Stimulated activated CD4-positive, alpha-beta T cell treated with anti-CD3 and anti-CD28 coated beads, Interleukin-4, amount 100 ng/mL, for 24 hours (primary cell): ENCODE data around the gene SDHD.
A peak's percentile ranks its signal among the peaks of the same experiment; 100 is the strongest.
"Not testable (repeated sequence)": the region's sequence is repeated elsewhere in the genome, so short reads cannot be mapped to it uniquely, and the experiment has no call there.

Source experiments
- DNase-seq: peaks from one replicate; pipeline ENCODE4 v3.0.0-alpha.2; 2020

SDHD gene

DNA sequence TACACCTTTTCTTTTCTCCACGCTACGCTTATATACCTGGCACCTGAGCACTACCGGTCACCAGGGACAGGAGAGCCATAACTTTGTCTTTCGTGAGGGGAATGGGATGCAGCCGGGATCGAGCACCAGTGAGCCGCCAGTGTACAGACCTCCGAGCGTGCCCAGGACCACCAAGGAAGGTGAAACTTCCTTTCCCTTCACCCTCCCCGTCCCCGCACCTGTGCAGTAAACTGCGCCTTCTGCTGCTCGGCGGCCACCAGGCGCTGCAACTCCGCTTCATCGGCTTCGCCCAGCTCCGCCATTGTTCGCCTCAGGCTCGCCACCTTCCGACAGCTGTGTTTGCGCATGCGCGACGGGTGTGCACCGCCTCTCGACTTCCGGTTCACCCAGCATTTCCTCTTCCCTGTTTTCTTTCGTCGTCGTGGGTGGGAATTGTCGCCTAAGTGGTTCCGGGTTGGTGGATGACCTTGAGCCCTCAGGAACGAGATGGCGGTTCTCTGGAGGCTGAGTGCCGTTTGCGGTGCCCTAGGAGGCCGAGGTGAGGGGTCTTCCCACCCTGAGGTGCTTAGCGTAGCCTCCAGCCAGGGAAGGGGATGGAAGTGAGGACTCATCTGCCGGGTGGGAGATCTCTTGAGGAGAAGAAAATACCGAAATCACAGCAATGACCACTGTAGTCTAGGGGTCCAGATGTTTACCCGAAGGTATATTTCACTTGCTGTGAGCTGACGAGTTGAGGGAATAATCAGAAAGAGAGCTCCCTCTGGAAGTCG is at the start of gene SDHD, which contains the start of gene TIMM8B:
Gene SDHD, plus strand, starts transcription at position 452 of the 770 bp plus-strand sequence. Its CDS starts 35 bp downstream, at position 487.
Gene TIMM8B, minus strand, starts transcription at position 335 of the 770 bp plus-strand sequence. Its CDS starts 33 bp downstream, at position 302.
- peak; percentile 97 for DNase-seq

DNA sequence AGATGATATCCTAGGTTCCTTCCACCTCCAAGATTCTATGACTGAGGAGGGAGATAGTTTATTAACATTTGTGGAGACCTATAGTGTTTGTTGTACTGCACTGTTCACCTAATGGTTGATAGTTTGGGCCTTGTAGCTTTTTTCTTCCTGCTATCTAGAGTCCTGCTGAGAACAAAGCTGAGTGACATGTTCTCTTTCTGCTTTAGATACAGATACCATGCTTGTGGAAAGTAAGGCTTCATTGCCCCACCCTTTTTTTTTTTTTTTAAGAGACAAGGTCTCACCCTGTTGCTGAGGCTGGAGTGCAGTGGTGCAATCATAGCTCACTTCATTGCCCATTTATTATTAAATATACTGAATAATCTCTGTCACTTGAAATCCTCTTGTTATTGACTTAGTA is 49.1 kb upstream of the SDHD start:
- DNase-seq, result no peak

DNA sequence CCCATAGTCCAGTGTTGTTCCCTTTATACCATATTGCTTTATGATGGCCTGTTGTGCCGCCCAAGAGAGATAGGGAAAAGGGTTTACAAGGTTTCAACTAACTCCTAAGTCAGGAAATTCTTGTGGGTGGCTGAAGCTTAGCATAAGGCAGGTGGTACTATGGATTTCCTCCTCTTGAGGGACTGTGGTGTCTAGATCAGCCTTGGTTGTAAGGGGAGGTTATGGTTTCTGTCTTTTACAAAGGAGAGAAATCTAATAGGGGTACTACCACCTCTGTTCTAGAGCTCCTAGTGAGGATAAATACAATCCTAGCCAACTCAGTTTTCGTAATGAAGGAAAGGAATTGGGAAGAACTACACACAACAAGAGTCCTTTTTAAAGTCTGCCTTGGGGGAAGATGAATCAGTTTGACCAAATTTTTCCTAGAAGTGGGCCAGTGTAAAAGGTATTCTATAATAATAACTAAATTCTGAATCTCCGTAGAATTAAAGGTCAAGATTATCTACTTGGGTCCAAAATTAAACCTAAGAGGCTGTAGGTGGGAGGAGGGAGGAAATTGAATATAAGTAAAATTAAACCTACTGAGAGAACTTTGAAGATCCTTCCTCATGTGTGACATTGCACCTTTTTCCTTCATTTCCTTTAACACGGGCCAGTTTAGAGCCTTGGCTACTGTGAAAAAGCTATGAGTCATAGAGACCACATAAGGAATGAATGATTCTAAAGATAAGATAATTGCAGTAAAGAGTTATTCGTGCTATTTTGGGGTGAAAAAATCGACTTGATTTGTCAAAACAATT is 44.3 kb upstream of the SDHD start:
- DNase-seq, result no peak

DNA sequence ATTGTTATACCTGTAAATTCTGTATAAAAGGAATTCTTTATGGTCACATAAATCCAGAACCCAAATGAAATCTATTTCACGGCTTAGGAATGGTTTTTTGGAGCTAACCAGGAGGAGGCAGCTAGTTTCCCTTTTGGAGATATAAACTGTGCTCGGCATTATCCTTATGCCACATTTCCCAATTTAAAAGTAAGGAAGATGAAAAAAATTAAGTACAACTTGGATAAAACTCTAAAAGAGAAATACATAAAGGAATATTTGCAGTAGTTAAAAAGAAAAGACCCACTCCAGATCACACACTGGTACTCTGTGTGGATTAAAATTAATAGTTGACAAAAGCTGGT is 43.7 kb upstream of the SDHD start:
- DNase-seq, result no peak

DNA sequence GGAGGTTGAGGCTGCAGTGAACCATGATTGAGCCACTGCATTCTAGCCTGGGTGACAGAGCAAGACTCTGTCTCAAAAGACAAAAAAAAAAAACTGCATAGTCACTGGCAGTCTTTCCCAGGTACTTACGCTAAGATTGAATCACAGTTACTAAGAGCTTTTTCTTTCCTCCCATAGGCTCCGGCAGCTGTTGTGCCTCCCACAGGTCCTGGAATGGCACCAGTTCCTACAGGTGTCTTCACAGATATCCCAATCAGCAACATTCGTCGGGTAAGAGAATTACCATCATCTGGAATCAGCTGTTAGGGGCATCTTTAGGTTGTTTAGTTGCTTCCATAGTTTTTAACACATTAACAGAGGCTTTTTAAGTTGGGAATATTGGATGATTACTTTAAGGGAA is 41.7 kb upstream of the SDHD start:
- no peak for DNase-seq

DNA sequence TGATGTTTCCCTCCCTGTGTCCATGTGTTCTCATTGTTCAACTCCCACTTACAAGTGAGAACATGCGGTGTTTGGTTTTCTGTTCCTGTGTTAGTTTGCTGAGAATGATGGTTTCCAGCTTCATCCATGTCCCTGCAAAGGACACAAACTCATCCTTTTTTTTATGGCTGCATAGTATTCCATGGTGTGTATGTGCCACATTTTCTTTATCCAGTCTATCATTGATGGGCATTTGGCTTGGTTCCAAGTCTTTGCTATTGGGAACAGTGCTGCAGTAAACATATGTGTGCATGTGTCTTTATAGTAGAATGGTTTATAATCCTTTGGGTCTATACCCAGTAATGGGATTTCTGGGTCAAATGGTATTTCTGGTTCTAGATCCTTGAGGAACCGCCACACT is 40.0 kb upstream of the SDHD start:
- not testable (repeated sequence) for DNase-seq

DNA sequence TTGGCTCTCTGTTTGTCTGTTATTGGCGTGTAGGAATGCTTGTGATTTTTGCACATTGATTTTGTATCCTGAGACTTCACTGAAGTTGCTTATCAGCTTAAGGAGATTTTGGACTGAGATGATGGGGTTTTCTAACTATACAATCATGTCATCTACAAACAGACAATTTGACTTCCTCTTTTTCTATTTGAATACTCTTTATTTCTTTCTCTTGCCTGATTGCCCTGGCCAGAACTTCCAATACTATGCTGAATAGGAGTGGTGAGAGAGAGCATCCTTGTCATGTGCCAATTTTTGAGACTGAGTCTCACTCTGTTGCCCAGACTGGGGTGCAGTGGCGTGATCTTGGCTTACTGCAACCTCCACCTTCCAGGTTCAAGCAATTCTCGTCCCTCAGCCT is 38.4 kb upstream of the SDHD start:
- not testable (repeated sequence) for DNase-seq

DNA sequence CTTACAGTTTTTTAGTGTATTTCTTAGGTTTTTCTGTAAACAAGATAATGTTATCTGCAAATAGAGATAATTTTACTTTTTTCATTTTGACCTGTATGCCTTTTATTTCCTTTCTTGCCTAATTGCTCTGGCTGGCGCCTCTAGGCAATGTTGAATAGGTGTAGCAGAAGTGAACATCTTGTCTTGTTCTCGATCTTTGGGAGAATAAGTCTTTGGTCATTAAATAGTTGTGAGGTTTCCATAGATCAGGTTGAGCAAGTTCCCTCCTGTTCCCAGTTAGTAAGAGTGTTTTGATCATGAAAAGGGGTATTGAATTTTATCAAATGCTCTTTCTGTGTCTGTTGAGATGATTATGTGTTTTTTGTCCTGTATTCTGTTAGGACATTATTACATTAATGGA is 36.9 kb upstream of the SDHD start:
- DNase-seq, result no peak

DNA sequence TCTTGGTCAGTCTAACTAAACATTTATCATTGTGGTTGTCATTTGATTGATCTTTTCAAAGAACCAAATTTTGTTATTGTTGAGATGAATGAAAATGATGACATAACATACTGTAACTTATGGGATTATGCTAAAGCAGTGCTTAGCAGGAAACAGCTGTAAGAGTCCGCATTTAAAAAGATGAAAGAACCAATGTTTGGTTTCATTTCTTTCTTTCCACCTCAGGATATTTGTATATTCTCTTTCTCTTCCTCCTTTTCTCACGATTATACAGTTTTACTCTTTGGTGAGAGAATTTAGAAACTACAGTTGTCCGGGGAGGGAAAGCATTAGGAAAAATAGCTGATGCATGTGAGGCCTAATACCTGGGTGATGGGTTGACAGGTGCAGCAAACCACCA is 36.0 kb upstream of the SDHD start:
- no peak for DNase-seq

DNA sequence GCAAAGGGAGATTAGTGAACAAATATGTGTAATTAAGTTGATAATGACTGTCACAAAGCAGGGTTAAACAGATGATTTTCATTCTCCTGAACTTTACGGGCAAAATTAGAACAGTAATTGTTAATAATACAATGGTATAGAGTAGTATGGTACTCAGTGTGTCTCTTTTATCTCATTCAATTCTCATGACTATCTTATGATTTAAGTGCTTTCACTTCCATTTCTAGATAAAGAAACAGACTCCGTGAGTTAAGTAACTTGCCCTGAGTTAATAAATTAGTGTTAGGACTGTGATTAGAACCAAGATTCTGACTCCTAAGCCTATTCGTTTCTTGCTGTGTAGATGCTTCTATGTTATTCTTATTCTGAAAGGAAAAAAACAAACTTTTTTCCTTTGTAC is 34.9 kb upstream of the SDHD start:
- no peak for DNase-seq

DNA sequence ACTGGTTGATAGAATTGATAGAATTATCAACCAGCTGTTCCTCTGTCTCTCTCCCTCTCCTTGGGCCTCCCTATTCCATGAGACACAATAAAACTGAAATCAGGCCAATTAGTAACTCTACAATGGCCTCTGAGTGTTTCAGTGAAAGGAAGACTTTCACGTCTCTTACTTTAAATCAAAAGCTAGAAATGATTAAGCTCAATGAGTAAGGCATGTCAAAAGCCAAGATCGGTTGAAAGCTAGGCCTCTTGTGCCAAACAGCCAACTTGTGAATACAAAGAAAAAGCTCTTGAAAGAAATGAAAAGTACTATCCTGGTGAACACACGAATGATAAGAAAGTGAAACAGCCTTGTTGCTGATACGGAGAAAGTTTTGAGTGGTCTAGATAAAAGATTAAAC is 29.5 kb upstream of the SDHD start:
- DNase-seq, result no peak

DNA sequence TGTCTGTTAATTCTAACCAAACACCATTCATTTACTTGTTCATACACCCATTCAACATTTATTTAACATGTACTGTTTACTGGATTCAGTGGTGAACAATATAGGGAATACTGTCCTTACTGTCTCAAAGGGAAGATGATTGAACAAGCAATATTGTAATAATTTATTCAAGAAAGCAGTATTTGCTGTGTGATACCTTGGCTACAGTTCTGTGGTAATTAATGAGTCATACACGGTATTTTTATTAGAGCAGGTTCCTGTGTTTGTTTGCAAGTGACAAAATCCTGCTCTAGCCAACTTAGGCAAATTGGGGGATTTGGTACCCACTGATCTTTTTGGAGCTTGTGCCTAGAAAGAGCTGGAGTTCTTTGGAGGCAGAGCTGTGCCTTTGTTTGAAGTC is 28.6 kb upstream of the SDHD start:
- no peak for DNase-seq

DNA sequence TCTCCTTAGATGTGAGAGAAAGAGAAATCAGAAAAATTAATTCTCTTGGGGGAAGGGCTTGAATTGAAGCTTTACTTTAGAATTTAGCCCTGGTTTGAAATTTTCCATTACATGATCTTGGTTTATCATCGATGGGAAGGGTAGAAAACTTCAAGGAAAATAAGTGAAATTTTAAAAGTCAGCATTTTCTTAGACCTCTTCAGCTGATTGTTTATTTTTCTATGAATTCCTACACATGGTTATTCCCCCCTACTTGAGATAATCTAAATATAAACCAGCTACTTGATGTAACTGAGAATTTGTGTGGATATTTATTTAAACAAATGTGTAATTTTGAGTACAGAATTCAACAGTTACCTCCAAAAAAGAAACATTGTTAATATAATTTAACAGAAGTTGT is 23.8 kb upstream of the SDHD start:
- DNase-seq, result no peak

DNA sequence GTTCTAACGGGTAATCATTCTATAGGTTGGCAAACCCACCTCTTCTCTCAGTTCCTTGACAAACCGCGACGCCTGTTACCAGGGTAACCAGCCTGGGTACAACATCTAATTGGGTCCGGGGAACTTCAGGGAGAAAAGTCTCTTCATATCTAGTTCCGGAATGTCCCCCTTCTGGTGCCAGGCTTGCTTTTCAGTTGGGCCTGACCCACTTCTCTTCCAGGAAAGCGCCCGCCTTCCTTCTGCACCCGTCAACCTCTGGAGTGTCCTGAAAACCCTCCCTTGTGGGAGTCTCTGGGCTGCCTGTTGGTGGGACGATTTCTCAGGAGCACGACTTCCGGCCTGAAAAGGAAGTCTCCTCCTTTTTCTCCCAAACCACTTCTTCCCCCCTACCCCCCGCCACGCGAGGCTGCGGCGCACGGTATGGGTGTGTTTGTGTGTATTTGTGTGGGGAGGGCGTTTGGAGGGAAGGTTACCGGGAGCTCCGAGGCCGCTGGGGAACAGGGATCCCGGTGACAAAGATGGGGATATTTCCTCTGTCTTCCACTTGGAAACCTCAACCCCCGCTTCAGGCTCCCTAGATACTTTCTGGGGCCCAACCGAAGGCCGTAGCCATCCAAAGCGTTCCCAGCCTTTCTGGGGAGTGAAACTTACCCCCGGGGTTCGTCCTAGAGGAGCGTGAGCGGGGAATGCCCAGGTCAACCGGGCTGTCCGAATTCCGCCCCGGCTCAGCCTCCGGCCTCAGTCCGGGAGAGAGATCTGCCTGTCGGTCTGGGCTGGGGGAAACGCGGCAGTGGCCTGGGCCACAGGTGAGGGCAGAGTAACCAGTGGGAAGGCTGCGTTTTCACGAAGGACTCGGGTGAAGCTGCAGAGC is 12.5 kb upstream of the SDHD start, which contains the start of the genes NKAPD1 and PIH1D2:
Gene NKAPD1, plus strand, starts transcription at position 359 of the 871 bp plus-strand sequence. CDS start 1,276 bp downstream, outside the sequence.
Gene PIH1D2, minus strand, starts transcription at position 77 of the 871 bp plus-strand sequence. CDS start 843 bp downstream, outside the sequence.
- peak; percentile 84 for DNase-seq

DNA sequence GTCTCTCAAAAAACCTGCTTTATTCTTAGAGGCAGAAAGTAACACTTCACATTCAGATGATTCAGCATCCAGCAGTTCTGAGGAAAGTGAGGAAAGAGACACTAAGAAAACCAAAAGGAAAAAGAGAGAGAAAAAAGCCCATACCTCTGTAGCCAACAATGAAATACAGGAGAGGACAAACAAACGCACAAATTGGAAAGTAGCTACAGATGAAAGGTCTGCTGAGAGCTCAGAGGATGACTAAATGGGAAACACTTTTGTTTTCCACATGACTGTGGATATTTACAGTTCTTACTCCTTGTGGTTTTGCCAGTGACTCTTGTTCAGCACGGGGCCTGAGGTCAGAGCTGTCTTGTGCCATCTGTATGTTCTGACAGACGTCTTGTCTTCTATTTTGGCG is 3.9 kb upstream of the SDHD start:
- peak; percentile 22 for DNase-seq

DNA sequence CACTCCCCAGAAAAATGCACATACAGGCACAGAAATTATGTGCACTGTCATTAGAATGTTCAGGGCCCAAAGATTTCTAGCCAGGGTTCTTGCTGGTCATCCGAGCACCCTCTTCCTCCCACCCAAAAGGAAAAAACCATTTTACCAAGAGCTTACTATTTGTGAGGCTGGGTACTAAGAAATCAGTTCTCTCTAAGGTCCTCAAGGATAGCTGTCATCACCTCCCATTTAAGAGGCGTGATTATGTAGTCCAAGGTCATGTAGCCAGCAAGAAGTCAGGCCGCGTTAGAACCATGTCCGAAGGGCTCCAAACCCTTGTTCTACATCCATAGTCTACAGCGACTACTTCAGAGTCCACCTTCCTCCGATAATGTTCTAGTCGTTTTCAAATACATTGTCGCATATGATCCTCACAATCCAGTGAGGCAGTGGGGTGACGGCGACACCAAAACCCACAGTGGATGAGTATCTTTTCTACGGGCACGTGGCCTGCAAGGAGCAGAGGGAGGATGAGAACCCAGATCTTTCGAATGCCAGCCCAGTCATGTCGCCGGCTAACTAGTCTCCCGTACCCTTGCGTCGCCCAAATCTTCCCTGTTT is 751 bp upstream of the SDHD start:
- DNase-seq, result peak; percentile 58

DNA sequence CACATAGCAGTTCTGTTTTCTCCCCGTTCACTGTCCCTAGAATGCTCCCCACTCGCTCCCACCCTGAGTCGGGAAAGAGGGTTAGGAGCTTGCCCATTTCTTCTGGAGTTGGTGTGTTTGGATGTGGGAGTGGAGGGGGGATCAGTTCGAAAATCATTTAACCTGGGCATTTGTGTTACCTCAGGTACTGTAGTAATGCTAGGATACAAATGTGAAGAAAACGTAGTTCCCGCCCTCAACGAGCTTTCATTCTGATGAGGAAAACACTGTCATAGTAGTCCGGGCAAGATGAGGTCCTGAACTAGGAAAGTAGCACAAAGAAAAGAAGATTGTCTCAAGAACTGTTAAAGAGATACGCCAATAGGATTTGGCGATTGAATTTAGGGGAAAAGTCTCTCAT is 539 bp downstream of the SDHD start:
- DNase-seq, result no peak

DNA sequence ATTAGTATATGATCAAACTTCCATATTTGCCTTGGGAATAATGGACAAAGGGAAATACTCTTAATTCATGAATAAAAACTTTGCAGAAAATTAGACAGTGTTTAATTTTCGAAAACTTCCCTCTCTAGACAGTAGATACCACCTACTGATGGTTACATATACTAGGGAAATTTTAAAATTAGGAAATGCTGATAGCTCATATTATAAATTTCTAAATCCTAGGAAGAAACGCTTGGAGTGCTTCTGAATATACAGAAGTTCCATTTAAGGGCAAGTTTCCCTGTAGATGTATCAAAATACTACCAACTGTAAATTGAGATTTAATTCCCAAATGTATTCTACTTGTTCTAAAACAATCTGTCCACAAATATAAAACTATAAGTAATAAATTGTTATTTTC is 8.6 kb downstream of the SDHD start:
- not testable (repeated sequence) for DNase-seq

DNA sequence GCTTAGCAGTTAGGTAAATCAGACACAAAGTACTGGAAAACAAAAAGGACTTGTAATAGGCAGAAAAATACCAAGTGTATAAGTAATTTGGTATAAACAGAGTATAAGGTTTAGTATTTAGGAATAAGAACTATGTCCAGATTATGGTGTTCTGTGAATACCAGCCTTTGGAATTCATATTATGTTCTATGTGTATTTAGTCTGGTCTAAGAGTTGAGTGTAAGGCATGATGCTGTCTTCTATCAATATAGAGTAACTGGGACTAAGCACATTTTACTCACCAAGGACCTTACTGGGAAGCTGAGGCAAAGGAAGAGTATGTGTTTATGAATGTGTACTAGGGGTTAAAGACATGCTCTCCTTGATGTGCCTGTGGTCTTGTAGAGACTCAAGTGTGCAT is 9.5 kb downstream of the SDHD start:
- no peak for DNase-seq

DNA sequence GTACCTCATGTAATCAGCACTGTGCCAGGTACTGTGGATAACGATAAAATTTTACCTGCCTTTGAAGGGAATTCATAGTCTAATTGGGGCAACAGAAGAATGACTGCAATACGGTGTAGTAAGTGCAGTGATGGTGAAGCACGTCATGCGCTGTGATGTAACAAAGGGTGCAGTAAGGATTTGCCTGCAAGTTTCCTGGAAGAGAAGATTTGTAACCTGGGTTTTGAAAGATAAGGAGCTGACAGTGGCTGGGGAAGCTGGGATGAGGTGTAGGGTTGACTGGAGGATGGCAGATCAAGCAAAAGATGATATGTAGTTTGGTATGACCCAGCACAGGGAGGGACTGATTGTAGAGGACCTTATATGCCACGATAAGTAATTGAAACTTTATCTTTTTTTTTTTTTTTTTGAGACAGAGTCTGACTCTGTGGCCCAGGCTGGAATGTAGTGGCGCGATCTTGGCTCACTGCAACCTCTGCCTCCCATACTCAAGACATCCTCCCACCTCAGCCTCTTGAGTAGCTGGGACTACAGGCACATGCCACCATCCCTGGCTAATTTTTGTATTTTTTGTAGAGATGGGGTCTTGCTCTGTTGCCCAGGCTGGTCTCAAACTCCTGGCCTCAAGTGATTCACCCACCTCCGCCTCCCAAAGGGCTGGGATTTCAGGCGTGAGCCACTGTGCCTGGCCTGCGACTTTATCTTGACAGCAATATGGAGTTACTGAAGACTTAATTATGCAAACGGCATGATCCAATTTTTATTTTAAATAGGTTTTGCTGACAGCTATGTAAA is 11.3 kb downstream of the SDHD start:
- DNase-seq, result no peak

DNA sequence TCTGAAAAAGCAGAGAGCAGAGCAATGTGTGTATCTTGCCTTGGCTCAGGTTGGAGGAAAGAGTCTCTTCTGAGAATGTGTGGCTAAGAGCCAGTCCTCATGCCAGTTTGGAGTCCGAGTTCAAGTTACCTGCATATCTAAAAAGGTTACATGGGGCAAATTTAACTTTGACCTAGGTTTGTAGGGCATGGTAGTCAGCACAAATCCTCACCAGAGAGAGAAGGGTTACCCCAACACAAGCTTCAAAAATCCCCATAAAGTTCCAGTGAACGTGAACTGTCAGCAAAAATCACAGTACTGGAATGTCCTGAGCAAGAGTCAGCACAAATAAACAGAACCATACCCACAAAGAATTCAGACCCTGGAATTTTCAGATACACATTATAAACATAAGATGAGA is 13.8 kb downstream of the SDHD start:
- no peak for DNase-seq

DNA sequence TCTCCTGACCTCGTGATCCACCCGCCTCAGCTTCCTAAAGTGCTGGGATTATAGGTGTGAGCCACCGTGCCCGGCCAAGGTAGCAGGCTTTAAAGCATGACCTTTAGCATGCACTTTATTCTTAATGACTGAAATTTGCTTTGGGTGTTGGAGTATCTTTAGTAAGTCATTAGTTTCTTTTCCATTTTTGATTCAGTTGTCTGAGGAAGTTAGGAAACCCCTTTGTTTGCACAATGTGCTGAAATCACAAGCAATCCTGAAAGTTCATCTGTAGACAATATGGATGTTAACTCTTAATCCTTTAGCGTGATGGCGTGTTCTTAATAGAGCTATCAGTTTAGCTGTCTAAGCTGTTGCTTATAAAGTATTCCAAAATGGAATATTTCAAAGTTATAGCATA is 16.8 kb downstream of the SDHD start:
- no peak for DNase-seq
